Stimulated activated CD8-positive, alpha-beta memory T cell treated with anti-CD3 and anti-CD28 coated beads, Interleukin-2, amount 100 ng/mL, for 48 hours (primary cell): ENCODE measurements around the gene RPUSD2.
A peak's percentile ranks its signal among the peaks of the same experiment; 100 is the strongest.

Experiments used
- DNase-seq, 2 donors: peaks; one replicate each; pipeline ENCODE4 v3.0.0-alpha.2; 2020; ENCODE audit warnings: low read depth in 2 of 2

Gene RPUSD2

GRCh38 chr15:40569129-40569953 lies at the start of gene RPUSD2:
RPUSD2 (plus strand) TSS chr15:40569299; CDS start chr15:40569338, 39 bp downstream.
- DNase-seq = peak; percentile 89 to 93

DNA sequence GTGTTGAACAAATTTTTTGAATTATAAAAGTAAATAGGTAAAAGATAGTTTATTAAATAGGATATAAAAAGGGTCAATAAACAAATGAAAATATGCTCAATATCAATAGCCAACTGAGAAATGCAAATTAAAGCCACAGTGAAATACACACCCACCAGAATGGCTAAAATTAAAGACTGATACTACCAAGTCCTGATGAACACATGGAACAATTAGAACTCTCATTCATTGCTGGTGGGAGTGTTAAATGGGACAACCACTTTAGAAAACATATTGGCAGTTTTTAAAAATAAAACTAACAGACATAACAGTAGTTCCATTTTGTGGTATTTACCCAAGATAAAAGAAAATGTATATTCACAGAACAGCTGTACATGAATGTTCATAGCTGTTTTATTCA lies 45.5 kb upstream of the RPUSD2 start:
- DNase-seq = no peak

- DNase-seq = no peak
Measured at GRCh38 chr15:40525855-40526254, 43.2 kb upstream of the RPUSD2 start.

GRCh38 chr15:40528801-40529200 lies 40.3 kb upstream of the RPUSD2 start:
- DNase-seq = no peak

GRCh38 chr15:40533763-40534364 lies 35.2 kb upstream of the RPUSD2 start:
- DNase-seq = no peak

DNA sequence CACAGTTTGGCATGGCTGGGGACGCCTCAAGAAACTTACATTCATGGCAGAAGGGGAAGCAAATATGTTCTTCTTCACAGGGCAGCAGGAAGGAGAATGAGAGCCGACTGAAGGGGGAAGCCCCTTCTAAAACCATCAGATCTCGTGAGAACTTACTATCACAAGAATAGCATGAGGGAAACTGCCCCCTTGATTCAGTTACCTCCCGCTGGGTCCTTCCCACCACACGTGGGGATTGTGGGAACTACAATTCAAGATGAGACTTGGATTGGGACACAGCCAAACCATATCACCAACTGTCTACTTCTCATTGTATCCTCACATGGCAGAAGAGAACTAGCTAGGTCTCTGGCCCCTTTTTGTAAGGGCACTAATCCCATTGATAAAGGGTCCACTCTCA lies 34.7 kb upstream of the RPUSD2 start:
- no peak for DNase-seq

GRCh38 chr15:40536501-40536900 lies 32.6 kb upstream of the RPUSD2 start:
- DNase-seq = no peak

GRCh38 chr15:40538976-40539375 lies 30.1 kb upstream of the RPUSD2 start:
- no peak for DNase-seq

- DNase-seq = no peak
Measured at GRCh38 chr15:40543082-40543481, 26.0 kb upstream of the RPUSD2 start.

DNA sequence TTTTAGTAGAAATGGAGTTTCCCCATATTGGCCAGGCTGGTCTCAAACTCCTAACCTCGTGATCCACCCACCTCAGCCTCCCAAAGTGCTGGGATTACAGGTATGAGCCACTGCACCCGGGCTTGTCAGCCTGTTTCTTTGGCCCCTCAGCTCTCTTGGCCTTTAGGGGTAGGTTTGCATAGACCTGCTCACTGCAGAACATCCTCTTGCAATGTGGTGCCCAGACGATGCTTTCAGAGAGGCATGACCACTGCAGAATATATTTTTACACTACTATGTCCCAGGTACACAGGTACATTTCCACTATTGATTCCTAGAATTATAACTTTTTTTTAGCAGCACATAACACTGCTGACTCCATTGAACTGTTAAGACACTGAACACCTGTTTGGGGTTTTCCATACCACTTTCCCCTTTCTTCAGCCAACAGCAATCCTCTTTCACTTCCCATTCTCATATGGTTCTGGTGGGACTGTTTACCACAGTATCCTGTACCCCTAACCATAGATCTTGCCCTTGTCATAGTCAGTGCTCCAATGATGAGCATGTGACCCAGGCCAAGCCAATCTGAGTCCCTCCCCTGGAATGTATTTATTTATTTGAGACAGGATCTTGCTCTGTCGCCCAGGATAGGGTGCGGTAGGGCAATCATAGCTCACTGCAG lies 25.3 kb upstream of the RPUSD2 start:
- DNase-seq = no peak

- DNase-seq = no peak
Measured at GRCh38 chr15:40545457-40545856, 23.6 kb upstream of the RPUSD2 start.

- DNase-seq = no peak
Measured at GRCh38 chr15:40548610-40549009, 20.5 kb upstream of the RPUSD2 start.

DNA sequence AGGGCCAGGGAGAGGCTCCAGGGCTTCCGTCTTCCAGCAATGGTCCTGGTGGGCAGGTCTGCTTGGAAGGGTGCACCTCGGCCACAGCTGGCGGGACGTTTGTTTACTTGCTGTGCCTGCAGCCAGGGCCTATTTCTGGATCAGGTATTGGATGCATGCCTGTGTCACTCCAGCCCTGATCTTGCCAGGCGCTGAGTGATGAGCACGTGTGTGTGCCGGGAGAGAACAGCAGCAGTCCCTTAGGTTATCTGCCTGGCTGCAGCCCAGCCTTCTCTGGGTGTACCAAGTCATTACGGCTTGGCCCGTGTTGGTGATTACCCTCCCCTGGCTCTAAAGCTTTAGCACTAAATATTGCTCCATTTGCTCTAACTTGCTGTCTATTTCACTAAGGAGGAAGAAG lies 19.2 kb upstream of the RPUSD2 start:
- no peak for DNase-seq

GRCh38 chr15:40550341-40551037 lies 18.6 kb upstream of the RPUSD2 start:
- no peak for DNase-seq

DNA sequence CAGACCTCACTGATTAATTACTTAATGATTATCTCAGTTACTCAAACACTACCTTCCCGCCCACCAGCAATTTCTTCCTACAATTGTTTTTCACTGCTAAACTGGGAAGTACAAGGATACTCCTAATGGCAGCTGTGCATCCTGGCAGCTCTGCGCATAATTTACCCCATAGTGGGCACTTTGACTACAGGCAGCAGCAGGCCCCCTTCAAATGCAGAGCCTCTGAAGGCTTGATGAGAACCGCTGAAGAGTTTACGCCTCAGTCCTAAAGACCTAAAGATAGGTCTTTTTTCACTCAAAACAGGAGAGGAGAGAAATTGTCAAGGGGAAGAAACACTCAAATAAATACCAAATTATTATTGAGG lies 15.0 kb upstream of the RPUSD2 start:
- no peak for DNase-seq

DNA sequence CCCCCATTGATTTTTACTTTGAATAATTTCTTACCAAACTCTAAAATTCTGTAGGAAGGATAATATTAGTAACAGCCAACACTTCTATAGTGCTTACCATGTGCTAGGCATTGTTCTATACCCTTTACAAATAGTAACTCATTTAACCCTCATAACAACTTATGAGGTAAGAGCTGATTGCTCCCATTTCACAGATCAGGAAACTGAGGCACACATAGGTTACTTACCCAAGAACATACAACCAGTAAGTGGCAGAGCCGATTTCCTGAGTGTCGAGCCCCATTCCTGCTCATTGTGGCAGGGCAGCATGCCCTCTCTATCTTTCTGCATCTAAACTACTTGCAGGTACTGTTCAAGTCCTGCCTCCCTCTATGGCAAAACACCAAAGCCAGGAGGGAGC lies 13.2 kb upstream of the RPUSD2 start:
- no peak for DNase-seq

- no peak for DNase-seq
Measured at GRCh38 chr15:40558952-40559742, 10.0 kb upstream of the RPUSD2 start.

DNA sequence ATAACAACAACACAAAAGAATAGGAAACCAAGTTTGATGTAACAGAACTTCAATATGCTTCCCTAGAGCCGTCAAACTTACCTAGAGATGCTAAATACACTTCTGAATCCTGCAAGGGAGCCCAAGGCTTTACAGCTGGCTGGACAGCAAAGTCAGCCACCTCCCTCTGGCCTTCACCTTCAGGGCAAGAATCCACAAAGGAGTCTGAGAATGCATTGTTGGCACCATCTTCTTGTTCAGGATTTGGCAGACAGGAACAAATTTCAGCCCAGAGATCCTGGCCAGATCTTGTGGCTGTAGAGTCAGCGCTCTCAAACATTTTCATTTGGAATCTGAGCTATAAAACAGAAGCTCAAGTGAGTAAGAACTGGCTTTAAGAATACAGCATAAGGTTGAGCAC lies 6.4 kb upstream of the RPUSD2 start:
- no peak for DNase-seq

DNA sequence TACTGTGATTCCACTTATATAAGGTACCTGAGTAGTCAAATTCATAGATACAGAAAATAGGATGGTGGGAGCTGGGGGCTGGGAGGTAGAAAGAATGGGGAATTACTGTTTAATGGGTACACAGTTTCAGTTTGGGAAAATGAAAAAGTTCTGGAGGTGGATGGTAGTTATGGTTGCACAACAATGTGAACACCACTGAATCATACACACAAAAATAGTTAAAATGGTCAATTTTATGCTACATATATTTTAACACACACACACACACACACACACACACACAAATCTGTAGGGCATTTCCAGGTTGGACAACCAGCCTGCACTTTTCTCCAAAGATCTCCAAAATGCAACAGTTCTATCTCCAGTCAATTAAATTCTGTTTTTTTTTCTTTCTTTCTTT lies 5.7 kb upstream of the RPUSD2 start:
- no peak for DNase-seq

- peak; percentile 83 to 92 for DNase-seq
Measured at GRCh38 chr15:40564591-40565332, 4.3 kb upstream of the RPUSD2 start, which contains the start of gene CCDC32. CCDC32 (minus strand) TSS chr15:40565042; CDS start chr15:40563015, 2,027 bp downstream.
